GM08714 (cell line): ENCODE measurements around the gene VPS45.

ENCODE experiments used
- H3K4me3 ChIP-seq: fragments of 200-500 bp; sonication (Bioruptor generic); 2 replicates; pipeline ENCODE4 v1.5.1; 2014; ENCODE audit warnings: mild to moderate bottlenecking, low read length, inconsistent platforms
- ZNF274 ChIP-seq: IDR thresholded peaks from 2 replicates; pipeline ENCODE4 v1.6.1; 2012; ENCODE audit warnings: mild to moderate bottlenecking, low read depth, low read length

The VPS45 gene

GRCh38 chr1:150092180-150092791 lies 24.7 kb downstream of the VPS45 start:
- H3K4me3 ChIP-seq: no peak overlapping the region
- no peak for TF ChIP-seq ZNF274

- no peak overlapping the region for H3K4me3 ChIP-seq
- no peak for TF ChIP-seq ZNF274
Observed at GRCh38 chr1:150093805-150094204, 26.2 kb downstream of the VPS45 start.

- no peak overlapping the region for H3K4me3 ChIP-seq
- TF ChIP-seq ZNF274: no peak
Observed at GRCh38 chr1:150094734-150095265, 27.2 kb downstream of the VPS45 start.

- TF ChIP-seq ZNF274: no peak
- no peak overlapping the region for H3K4me3 ChIP-seq
Observed at GRCh38 chr1:150102986-150103385, 35.4 kb downstream of the VPS45 start.

GRCh38 chr1:150106341-150106740 lies 38.8 kb downstream of the VPS45 start:
- H3K4me3 ChIP-seq: no peak overlapping the region
- no peak for TF ChIP-seq ZNF274

GRCh38 chr1:150109586-150109985 lies 42.0 kb downstream of the VPS45 start:
- no peak for TF ChIP-seq ZNF274
- H3K4me3 ChIP-seq: no peak overlapping the region

GRCh38 chr1:150110116-150110515 lies 42.5 kb downstream of the VPS45 start:
- no peak overlapping the region for H3K4me3 ChIP-seq
- no peak for TF ChIP-seq ZNF274

GRCh38 chr1:150111670-150112069 lies 44.1 kb downstream of the VPS45 start:
- no peak for TF ChIP-seq ZNF274
- no peak overlapping the region for H3K4me3 ChIP-seq

GRCh38 chr1:150115121-150115520 lies 47.5 kb downstream of the VPS45 start:
- TF ChIP-seq ZNF274: no peak
- H3K4me3 ChIP-seq: no peak overlapping the region

GRCh38 chr1:150118716-150119115 lies 51.1 kb downstream of the VPS45 start:
- H3K4me3 ChIP-seq: no peak overlapping the region
- TF ChIP-seq ZNF274: no peak

- no peak for TF ChIP-seq ZNF274
Observed at GRCh38 chr1:150121236-150121862, 53.8 kb downstream of the VPS45 start.

GRCh38 chr1:150126811-150127210 lies 59.2 kb downstream of the VPS45 start:
- TF ChIP-seq ZNF274: no peak
- no peak overlapping the region for H3K4me3 ChIP-seq

More at GRCh38 chr1:150121236-150121862, 53.8 kb downstream of the VPS45 start:
- H3K4me3 ChIP-seq: no peak overlapping the region

- H3K4me3 ChIP-seq: no peak overlapping the region
- TF ChIP-seq ZNF274: no peak
Observed at GRCh38 chr1:150127464-150127863, 59.9 kb downstream of the VPS45 start.

GRCh38 chr1:150127868-150128267 lies 60.3 kb downstream of the VPS45 start:
- no peak for TF ChIP-seq ZNF274
- H3K4me3 ChIP-seq: no peak overlapping the region

GRCh38 chr1:150132372-150132771 lies 64.8 kb downstream of the VPS45 start:
- no peak for TF ChIP-seq ZNF274
- no peak overlapping the region for H3K4me3 ChIP-seq
